Testis (tissue), 3 donors: ENCODE measurements around the gene COL4A2. TPM values are rescaled to one million over a fixed set of nuclear protein-coding genes. Genes with fewer than 3 reads are reported as not detected.
A peak's percentile ranks its signal among the peaks of the same experiment; 100 is the strongest.

Experiments
- DNase-seq: peaks from one replicate; pipeline ENCODE4 v3.0.0-alpha.2; 2019
- H3K27ac ChIP-seq, 2 donors: fragments of 200-600 bp; sonication (generic); one replicate each; pipeline ENCODE4 v1.5.1; 2019
- H3K27me3 ChIP-seq: fragments of 200-600 bp; sonication (generic); one replicate; pipeline ENCODE4 v1.5.1; 2019
- H3K36me3 ChIP-seq: fragments of 200-600 bp; sonication (generic); one replicate; pipeline ENCODE4 v1.5.1; 2017; ENCODE audit warnings: low read depth; ENCODE audit errors: missing control alignments
- H3K4me1 ChIP-seq: fragments of 200-600 bp; sonication (generic); one replicate; pipeline ENCODE4 v1.5.1; 2019
- H3K4me3 ChIP-seq, 2 donors: fragments of 200-600 bp; sonication (generic); one replicate each; pipeline ENCODE4 v1.5.1; 2017 to 2019
- H3K9me3 ChIP-seq: fragments of 200-600 bp; sonication (generic); one replicate; pipeline ENCODE4 v1.5.1; 2017
- POLR2A ChIP-seq: fragments of 450-650 bp; IDR thresholded peaks from one replicate; pipeline ENCODE4 v1.6.1; 2017; ENCODE audit warnings: antibody characterized with exemption, mild to moderate bottlenecking, moderate library complexity
- WGBS, 2 donors: methylation state at CpG; one replicate each; pipeline ENCODE4 v1.1.5; 2018; 5-methylcytosine and 5-hydroxymethylcytosine counted together
- intact Hi-C: fragments of 100-400 bp; cut with DNase I; formaldehyde crosslinking; loops from one replicate; pipeline ENCODE4 v1.15.1; 2023; ENCODE audit warnings: low total_unique reads
- polyA plus RNA-seq: library from polyadenylated mRNA; stranded (reverse); fragments of 350-450 nt; fragmentation: Illumina TruSeq; extraction: RNeasy Lipid Tissue Mini Kit (QIAGEN cat#74804); gene quantifications from one replicate; pipeline ENCODE4 v1.2.3, GENCODE V29; 2014; ENCODE audit warnings: low read depth, low replicate concordance; ENCODE audit not compliant: insufficient read depth
- total RNA-seq, 2 donors: library from RNA; depleted of rRNA; stranded (reverse); fragments of >200 nt; gene quantifications; one replicate each; pipeline ENCODE4 v1.2.3, GENCODE V29; 2016
- TF ChIP-seq, protein P1 (sequence below), 3 experiments: fragments of 450-650 bp in 2 of 3; fragments of 200-600 bp in 1 of 3; sonication (generic) in 1 of 3; IDR thresholded peaks; one replicate each; pipeline ENCODE4 v1.5.1; 2016 to 2019; ENCODE audit warnings: antibody characterized with exemption in 3 of 3, mild to moderate bottlenecking in 2 of 3, moderate library complexity in 1 of 3

The COL4A2 gene
- total and polyA plus RNA-seq, 3 donors from 2014 or later, result 69.1 to 89.9 (median 81.0) TPM

DNA sequence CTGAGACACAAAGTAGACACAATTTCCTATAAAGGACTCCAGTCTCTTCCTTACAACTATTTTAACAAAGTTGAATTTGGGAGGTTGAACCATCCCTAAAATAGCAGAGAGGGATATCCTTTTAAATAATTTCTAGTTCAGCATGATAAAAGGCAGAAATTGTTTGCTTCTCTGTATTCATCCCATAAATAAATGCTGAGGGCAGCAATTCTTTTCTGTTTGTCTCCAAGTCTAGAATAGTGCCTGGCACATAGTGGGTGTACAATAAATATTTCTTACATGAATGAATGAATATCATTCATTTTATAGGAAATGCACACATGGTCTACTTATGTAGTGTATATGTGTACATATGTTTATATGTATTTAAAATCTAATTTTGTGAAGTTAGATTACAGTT is 12.5 kb upstream of the COL4A2 start:
- TF ChIP-seq, protein P1, sequence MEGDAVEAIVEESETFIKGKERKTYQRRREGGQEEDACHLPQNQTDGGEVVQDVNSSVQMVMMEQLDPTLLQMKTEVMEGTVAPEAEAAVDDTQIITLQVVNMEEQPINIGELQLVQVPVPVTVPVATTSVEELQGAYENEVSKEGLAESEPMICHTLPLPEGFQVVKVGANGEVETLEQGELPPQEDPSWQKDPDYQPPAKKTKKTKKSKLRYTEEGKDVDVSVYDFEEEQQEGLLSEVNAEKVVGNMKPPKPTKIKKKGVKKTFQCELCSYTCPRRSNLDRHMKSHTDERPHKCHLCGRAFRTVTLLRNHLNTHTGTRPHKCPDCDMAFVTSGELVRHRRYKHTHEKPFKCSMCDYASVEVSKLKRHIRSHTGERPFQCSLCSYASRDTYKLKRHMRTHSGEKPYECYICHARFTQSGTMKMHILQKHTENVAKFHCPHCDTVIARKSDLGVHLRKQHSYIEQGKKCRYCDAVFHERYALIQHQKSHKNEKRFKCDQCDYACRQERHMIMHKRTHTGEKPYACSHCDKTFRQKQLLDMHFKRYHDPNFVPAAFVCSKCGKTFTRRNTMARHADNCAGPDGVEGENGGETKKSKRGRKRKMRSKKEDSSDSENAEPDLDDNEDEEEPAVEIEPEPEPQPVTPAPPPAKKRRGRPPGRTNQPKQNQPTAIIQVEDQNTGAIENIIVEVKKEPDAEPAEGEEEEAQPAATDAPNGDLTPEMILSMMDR (IDR thresholded peaks at IDR 0.05), result no peak
- TF ChIP-seq POLR2A, result no peak
- no peaks in the 10 kb centered on the region for H3K36me3 ChIP-seq
- H3K27ac ChIP-seq, result no peak overlapping the region
- H3K27me3 ChIP-seq, result no peaks in the 10 kb centered on the region
- intact Hi-C loops, result no loop called here
- no peaks in the 10 kb centered on the region for H3K9me3 ChIP-seq
- H3K4me3 ChIP-seq, result no peak overlapping the region
- no peak for DNase-seq
- H3K4me1 ChIP-seq, result peaks cover 6% of the 10 kb centered on the region

DNA sequence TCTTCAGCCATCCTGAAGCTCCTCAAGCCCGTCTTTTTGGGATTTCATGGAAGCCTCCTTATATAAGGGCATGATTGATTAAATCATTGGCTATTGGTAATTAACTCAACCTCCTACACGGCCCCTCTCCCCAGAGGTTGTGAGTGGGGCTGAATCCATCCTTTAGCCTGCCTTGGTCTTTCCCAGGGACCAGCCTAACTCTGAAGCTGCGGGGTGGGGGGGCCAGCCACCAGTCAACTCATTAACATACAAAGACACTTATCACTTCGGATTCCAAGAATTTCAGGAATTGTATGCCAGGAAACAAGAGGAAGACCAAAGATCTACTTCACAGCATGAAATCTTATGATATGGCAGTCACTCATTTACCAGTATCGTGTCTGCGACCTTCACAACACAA is 10.1 kb upstream of the COL4A2 start:
- WGBS, 2 donors, result 84 to 85% methylated on average over 6 of the region's 6 CpGs
- no peaks in the 10 kb centered on the region for H3K9me3 ChIP-seq
- peaks cover 6% of the 10 kb centered on the region for H3K4me1 ChIP-seq
- TF ChIP-seq, protein P1 (IDR thresholded peaks at IDR 0.05), result no peak
- no peak for TF ChIP-seq POLR2A
- H3K27ac ChIP-seq, result no peak overlapping the region
- H3K27me3 ChIP-seq, result no peaks in the 10 kb centered on the region
- H3K4me3 ChIP-seq, result no peak overlapping the region
- intact Hi-C loops, result no loop called here
- no peaks in the 10 kb centered on the region for H3K36me3 ChIP-seq
- no peak for DNase-seq

DNA sequence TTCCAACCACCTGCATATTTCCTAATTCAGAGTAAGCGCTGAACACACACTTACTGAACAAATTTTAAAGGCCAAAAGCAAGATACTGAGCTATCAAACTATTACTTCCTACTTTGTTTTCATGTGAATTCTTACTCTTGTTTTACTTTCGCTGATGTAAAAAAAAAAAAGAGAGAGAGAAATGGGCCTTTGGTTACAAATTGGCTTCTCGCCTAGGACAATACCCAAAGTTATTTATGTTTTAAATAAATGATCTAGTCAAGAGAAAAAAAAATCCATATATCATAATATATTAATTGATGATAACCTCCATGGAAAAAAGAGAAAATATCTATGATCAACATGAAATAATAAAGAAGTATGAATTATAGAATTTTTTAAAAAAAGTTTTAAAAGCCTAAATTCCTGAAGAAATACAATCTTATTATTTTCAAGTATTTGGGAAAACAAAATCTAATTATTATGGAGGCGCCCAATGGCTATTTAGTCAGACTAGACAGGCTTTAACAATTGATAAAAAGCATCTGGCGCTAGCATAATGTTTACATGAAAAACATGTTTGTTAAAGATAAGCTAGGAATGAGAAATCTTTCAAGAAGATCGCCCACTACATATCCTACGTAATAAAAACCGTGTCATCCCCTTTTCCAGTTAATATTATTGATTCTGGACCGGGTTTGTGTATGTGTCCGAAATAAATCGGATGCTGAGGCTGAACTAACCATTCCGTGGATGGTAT is 9.1 kb upstream of the COL4A2 start:
- 58% methylated on average over 12 of the region's 12 CpGs for WGBS, 2 donors
- Histone ChIP-seq H3K4me3 (peak overlapping the region in 1 of 2 donors; percentile 14), H3K9me3 (no peaks in the 10 kb centered on the region), H3K4me1 (peaks cover 6% of the 10 kb centered on the region), H3K27me3 (no peaks in the 10 kb centered on the region), H3K27ac (peak overlapping the region in 1 of 2 donors; percentile 71), H3K36me3 (no peaks in the 10 kb centered on the region)
- intact Hi-C loops, result no loop called here
- DNase-seq, result no peak
- TF ChIP-seq, protein P1 (IDR thresholded peaks at IDR 0.05), result no peak
- no peak for TF ChIP-seq POLR2A

DNA sequence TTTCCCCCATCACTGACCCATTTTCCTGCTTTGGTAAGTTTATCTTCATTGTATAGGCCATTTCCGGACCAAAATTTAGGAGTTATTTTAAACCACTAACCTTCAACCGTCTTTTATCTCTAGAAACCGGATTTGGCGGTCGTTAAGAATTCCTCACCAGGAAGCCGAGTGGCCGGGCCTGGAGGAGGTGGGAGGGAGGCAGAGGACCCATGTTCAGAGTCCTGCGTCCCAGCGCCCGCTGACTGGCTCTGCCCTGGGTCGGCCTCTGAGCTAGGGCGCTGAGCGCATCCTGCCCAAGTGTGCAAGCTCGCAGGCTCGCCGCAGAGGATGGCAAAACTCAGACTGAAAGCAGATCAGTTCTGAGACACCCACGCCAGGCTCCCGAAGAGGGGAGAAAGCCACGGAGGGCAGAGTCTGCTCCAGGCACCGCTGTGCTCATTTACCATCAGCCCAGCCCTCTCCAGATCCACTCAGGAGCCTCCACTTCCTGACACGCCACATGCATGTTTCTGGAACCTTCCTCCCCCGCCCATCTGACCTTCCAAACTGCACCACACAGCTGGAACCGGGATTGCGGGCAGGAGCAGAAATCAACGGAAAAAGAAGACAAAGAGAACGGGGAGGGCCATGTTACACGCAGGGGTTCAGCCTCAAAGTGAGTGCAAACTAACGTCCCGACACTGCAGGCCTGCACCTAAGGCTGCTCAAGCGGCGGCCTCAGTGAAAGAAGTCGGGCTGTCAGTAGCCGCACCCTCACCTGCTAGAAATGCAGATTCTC is 8.4 kb upstream of the COL4A2 start:
- TF ChIP-seq, protein P1 (IDR thresholded peaks at IDR 0.05), result no peak
- no peak for TF ChIP-seq POLR2A
- peak overlapping the region in 1 of 2 donors; percentile 71 for H3K27ac ChIP-seq
- H3K4me1 ChIP-seq, result peaks cover 6% of the 10 kb centered on the region
- no peaks in the 10 kb centered on the region for H3K27me3 ChIP-seq
- 18 to 33% methylated on average over 31 to 33 of the region's 33 CpGs for WGBS, 2 donors
- DNase-seq, result no peak
- no peaks in the 10 kb centered on the region for H3K36me3 ChIP-seq
- peak overlapping the region in 1 of 2 donors; percentile 14 for H3K4me3 ChIP-seq
- H3K9me3 ChIP-seq, result no peaks in the 10 kb centered on the region
- intact Hi-C loops, result no loop called here
